HTERT RPE-1 (cell line): ENCODE data around the gene SAMD4A.

Experiments
- in situ Hi-C: fragments of 300-500 bp; cut with MboI; formaldehyde crosslinking; loops from 4 replicates; pipeline ENCODE4 v1.14.3; 2020; ENCODE audit warnings: low sequenced_read_pairs

The SAMD4A gene

DNA sequence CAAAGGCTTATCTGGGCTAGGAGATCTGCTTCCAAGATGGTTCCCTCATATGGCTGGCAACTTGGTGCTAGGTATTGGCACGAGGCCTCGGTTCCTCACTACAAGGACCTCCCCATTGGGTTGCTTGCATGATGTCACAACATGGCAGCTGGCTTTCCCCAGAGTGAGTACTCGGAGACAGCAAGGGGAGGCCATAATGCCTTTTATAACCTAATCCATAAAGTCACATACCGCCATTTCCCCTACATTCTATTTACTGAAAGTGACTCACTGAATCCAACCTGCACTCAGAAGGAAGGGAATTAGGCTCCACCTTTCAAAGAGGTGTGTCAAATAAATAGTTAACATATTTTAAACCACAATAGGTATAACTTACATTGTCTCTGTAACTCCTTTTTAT lies 130.9 kb downstream of the SAMD4A start:
- in situ Hi-C loops: no loop called here

DNA sequence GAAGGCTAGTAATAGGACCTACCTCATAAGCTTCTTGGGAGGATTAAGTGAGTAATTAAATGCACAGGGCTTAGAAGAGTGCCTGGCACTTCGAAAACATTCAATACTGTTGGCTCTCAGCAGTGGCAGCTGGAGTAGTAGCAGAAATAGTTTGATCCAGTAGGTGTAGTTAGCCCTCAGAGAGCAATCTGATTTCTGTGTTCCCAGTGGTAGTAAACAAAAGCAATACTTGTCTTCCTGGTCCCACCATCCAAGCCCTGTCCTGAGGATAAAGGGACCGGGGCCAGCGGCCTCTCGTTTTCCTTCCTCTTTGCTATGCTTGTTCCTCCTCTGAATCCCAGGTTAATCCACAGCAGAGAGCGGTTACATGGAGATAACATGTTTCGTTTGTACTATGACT lies 131.6 kb downstream of the SAMD4A start:
- in situ Hi-C loops: no loop called here

DNA sequence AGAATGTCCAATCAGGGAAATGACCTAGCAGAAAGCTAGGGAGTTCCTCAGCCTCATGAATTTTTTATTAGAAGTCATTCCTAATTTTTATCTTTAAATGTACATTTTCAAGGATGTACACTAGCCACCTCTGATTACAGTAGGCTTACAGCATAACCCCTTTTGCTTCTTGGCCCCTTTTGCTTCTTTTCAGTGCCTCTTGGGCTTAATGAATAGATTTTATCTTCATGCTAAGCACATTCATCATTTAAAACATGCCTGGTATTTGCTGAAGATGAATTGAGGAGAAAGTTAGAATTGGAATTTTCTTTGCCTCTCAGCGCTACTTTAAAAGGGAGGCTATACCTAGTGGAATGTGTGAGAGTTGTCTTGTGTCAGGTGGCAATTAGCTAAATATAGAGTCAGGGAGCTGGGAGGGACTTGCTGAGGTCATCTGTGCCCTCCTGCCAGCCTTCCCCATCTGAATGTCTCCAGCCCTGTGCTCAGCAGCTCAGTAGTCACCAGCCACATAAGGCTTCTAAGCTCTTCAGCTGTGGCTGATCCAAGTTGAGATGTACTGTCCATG lies 132.1 kb downstream of the SAMD4A start:
- in situ Hi-C loops: no loop called here

GRCh38 chr14:54699735-54700134 lies 132.8 kb downstream of the SAMD4A start:
- in situ Hi-C loops: no loop called here

- in situ Hi-C loops: no loop called here
Measured at GRCh38 chr14:54700717-54701116, 133.8 kb downstream of the SAMD4A start.

GRCh38 chr14:54702014-54702491 lies 135.1 kb downstream of the SAMD4A start:
- in situ Hi-C loops: no loop called here

DNA sequence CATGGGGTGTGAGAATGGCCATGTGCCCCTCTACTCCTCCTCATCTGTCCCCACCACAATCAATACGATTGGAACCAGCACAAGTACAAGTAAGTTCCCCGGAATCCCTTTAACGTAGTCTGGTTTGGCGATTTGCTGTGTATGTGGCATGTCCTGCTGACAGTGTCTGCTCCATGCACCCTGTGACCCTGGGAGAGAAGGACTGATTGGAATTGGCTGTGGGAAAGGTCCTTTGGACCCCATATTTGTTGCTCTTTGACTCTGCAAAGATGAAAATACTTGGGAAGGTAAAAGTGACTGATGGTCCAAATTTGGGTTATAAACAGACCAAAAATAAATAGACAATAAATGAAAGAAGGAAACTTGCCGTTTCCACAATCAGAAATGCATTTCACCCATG lies 135.6 kb downstream of the SAMD4A start:
- in situ Hi-C loops: no loop called here

GRCh38 chr14:54703082-54703481 lies 136.2 kb downstream of the SAMD4A start:
- in situ Hi-C loops: no loop called here

DNA sequence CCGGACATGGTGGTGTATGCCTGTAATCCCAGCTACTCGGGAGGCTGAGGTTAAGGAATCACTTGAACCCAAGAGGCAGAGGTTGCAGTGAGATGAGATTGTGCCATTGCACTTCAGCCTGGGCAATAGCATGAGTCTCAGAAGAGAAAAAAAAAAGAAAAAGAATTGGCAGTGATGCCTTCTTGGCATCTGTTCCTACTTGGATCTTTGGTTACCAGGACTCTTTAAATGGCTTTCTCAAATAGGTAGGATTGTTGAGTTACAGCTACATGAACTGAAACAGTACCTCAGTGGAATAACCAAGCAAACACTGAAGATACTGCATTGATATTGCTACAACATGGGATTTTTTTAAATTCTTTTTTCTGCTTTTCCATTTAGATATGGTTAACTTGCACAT lies 136.8 kb downstream of the SAMD4A start:
- in situ Hi-C loops: no loop called here

DNA sequence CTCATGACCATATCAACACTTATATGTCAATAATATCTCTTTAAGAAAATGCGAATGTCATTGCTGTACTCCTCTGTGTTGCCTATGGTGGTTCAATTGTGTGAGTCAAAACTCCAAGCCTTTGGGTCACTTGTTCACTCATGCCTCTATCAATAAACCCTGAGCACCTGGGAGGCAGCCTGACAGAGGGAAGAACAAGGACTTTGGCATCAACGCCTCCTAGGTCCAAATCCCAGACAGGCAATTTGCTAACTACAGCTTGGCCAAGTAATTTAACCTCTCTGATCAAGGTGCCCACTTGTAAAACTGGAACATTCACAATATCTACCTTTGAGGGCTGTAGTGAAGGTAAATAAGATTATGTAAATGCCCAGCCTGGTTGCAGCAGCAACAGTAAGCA lies 137.8 kb downstream of the SAMD4A start:
- in situ Hi-C loops: no loop called here

GRCh38 chr14:54706769-54707168 lies 139.8 kb downstream of the SAMD4A start:
- in situ Hi-C loops: no loop called here

- in situ Hi-C loops: no loop called here
Measured at GRCh38 chr14:54708161-54708560, 141.2 kb downstream of the SAMD4A start.

DNA sequence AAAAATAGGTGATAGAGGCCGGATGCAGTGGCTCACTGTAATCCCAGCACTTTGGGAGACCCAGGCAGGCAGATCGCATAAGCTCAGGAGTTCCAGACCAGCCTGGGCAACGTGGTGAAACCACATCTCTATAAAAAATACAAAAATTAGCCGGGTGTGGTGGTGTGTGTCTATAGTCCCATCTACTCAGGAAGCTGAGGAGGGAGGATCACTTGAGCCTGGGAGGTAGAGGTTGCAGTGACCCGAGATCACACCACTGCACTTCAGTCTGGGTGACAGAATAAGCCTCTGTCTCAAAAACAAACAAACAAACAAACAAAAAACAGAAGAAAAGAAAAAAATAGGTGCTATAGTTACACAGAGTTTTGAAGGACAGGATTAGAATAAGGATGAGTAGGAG lies 142.1 kb downstream of the SAMD4A start:
- in situ Hi-C loops: no loop called here

GRCh38 chr14:54709444-54709843 lies 142.5 kb downstream of the SAMD4A start:
- in situ Hi-C loops: no loop called here

- in situ Hi-C loops: no loop called here
Measured at GRCh38 chr14:54709867-54710266, 142.9 kb downstream of the SAMD4A start.

DNA sequence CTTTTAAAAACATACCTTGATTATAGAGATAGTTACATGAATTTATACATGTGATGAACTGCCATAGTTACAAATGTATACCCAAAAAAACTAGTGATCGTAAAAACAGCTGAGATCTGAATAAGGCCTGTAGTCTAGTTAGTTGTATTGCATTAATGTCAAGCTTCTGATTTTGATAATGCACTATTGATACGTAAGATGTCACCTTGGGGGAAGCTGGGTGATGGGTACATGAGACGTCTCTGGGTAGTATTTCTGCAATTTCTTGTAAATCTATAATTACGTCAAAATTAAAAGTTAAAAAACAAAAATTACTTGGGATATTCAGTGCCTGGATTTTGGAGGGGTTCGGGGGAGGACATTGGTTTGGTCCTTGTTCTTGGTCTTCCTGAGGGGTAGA lies 144.4 kb downstream of the SAMD4A start:
- in situ Hi-C loops: no loop called here

GRCh38 chr14:54711812-54712464 lies 145.0 kb downstream of the SAMD4A start:
- in situ Hi-C loops: no loop called here

GRCh38 chr14:54712465-54713200 lies 145.7 kb downstream of the SAMD4A start:
- in situ Hi-C loops: no loop called here

DNA sequence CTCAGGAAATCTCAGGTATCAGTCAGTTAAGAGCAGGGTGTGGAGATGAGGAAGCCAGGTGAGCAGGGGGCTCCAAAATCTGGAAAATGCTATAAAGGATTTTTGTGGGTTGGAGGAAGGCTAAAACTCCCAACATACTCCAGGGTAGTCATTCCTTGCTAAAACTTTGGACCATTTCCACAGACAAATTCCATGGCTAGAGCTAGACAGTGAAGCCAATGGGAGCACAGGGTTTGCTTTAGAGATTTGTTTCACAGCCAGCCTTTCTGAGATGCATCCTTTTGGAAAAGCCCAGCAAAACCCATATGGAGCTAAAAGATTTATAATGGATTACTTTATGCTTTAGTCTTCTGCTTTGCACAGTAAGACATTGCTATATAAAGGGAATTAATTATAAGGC lies 146.5 kb downstream of the SAMD4A start:
- in situ Hi-C loops: no loop called here

DNA sequence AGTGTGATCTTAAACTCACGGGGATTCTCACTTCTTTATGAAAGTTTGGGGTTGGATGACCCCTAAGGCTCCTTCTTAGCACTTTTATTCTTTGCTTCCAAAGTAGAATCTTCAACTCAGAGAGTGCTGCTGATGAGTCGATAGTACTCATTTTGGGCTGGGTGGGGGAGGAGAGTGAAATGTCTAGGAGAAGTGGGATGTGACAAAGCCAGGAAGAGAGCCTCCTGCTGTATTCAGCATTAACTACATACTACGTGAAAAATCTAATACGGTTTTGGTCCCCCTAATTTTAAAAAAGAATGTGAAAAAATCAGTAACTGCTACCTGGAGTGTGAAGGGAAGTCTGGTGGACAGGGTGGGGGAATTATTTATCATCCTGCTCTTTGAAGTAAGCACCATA lies 148.3 kb downstream of the SAMD4A start:
- in situ Hi-C loops: no loop called here

- in situ Hi-C loops: no loop called here
Measured at GRCh38 chr14:54715811-54716210, 148.9 kb downstream of the SAMD4A start.

GRCh38 chr14:54716862-54717261 lies 149.9 kb downstream of the SAMD4A start:
- in situ Hi-C loops: no loop called here
